H1 (cell line): ENCODE results near the gene SMARCA4. TPM values are rescaled to one million over a fixed set of nuclear protein-coding genes. Genes with fewer than 3 reads are reported as not detected.
"Not testable (repeated sequence)": the region's sequence is repeated elsewhere in the genome, so short reads cannot be mapped to it uniquely, and the experiment has no call there.

Experiments
- CTCF ChIA-PET: fragments of 300-600 bp; sonication (Branson Sonifier 250); formaldehyde crosslinking; loops from one replicate; lab custom pipeline; 2021; ENCODE audit not compliant: partially characterized antibody; lab: Charles Lee
- POLR2A ChIA-PET: fragments of 300-600 bp; sonication (Branson Sonifier 250); formaldehyde crosslinking; loops from one replicate; lab custom pipeline; 2021; ENCODE audit warnings: inconsistent platforms; ENCODE audit not compliant: partially characterized antibody; lab: Charles Lee
- DNase-seq, 2 experiments: peaks; one replicate each; pipeline versions ENCODE4 v3.0.0 to v3.0.0-alpha.2; 2010 to 2022; ENCODE audit warnings: low spot score in 2 of 2, low read depth in 1 of 2, mixed read lengths in 1 of 2
- FAIRE-seq: peaks from 2 replicates; lab custom pipeline; 2011; peaks lifted over from hg19 to GRCh38; lab: Jason Lieb, UNC
- H2AFZ ChIP-seq: 2 replicates; pipeline ENCODE4 v1.8.1; 2012; ENCODE audit warnings: low read length, inconsistent platforms
- H2AK5ac ChIP-seq: 2 replicates; pipeline ENCODE4 v1.6.1; 2013; ENCODE audit warnings: low read depth, low read length
- H2BK120ac ChIP-seq: replicated peaks from 2 replicates; pipeline ENCODE3; 2013; ENCODE audit warnings: low read depth, low read length, inconsistent platforms
- H2BK12ac ChIP-seq: 2 replicates; pipeline ENCODE4 v1.6.1; 2013; ENCODE audit warnings: low read depth, low read length
- H2BK15ac ChIP-seq: 2 replicates; pipeline ENCODE4 v1.6.1; 2013; ENCODE audit warnings: low read length
- H2BK20ac ChIP-seq: 2 replicates; pipeline ENCODE4 v1.6.1; 2013; ENCODE audit warnings: low read length
- H2BK5ac ChIP-seq: 2 replicates; pipeline ENCODE4 v1.6.1; 2013; ENCODE audit warnings: low read depth, low read length
- H3K14ac ChIP-seq: 2 replicates; pipeline ENCODE4 v1.6.1; 2013; ENCODE audit warnings: inconsistent platforms; ENCODE audit not compliant: insufficient read length
- H3K18ac ChIP-seq: 2 replicates; pipeline ENCODE4 v1.6.1; 2013; ENCODE audit warnings: low read length; ENCODE audit errors: extremely low read depth
- H3K23ac ChIP-seq: 2 replicates; pipeline ENCODE4 v1.6.1; 2013; ENCODE audit warnings: inconsistent platforms; ENCODE audit not compliant: insufficient read length
- H3K23me2 ChIP-seq: 2 replicates; pipeline ENCODE4 v1.6.1; 2013; ENCODE audit warnings: low read depth, low read length
- H3K27ac ChIP-seq: 2 replicates; pipeline ENCODE4 v1.6.1; 2011; ENCODE audit warnings: low read depth, low read length, inconsistent platforms
- H3K27me3 ChIP-seq, 4 experiments: replicated peaks in 1 of 4; 1 replicate in 1 of 4; 2 replicates in 3 of 4; pipeline versions ENCODE4 v1.6.1 to v1.8.1; 2011 to 2013; ENCODE audit warnings: low read length in 3 of 4, mild to moderate bottlenecking in 3 of 4, inconsistent platforms in 2 of 4, mixed read lengths in 2 of 4, moderate library complexity in 1 of 4; ENCODE audit not compliant: control insufficient read depth in 3 of 4, insufficient read depth in 3 of 4; ENCODE audit errors: extremely low read depth in 1 of 4
- H3K36me3 ChIP-seq, 4 experiments: 2 replicates each; pipeline versions ENCODE4 v1.6.1 to v1.8.1; 2011 to 2013; ENCODE audit warnings: mild to moderate bottlenecking in 4 of 4, low read length in 3 of 4, moderate library complexity in 2 of 4, control low read depth in 1 of 4, inconsistent platforms in 1 of 4; ENCODE audit not compliant: insufficient read depth in 4 of 4, control insufficient read depth in 2 of 4
- H3K4ac ChIP-seq: replicated peaks from 2 replicates; pipeline ENCODE3; 2013; ENCODE audit warnings: low read length, low read depth, mixed read lengths, inconsistent platforms; ENCODE audit not compliant: insufficient read length
- H3K4me1 ChIP-seq, 4 experiments: replicated peaks in 1 of 4; 1 replicate in 1 of 4; 2 replicates in 3 of 4; pipeline versions ENCODE4 v1.6.1 to v1.8.1; 2011 to 2013; ENCODE audit warnings: low read length in 3 of 4, inconsistent platforms in 2 of 4, mixed read lengths in 1 of 4; ENCODE audit not compliant: insufficient read depth in 4 of 4, control insufficient read depth in 3 of 4
- H3K4me2 ChIP-seq, 2 experiments: 2 replicates each; pipeline versions ENCODE4 v1.6.1 to v1.8.1; 2011 to 2013; ENCODE audit warnings: low read depth in 2 of 2, low read length in 2 of 2, control low read depth in 1 of 2, inconsistent platforms in 1 of 2, mild to moderate bottlenecking in 1 of 2; ENCODE audit not compliant: insufficient read depth in 1 of 2
- H3K4me3 ChIP-seq, 4 experiments: fragments of 200-600, 300-600 bp in 1 of 4; sonication (generic), shearing (Covaris generic), sonication (Bioruptor Twin) in 1 of 4; 2 replicates each; pipeline versions ENCODE4 v1.5.1 to v1.8.1; 2011 to 2016; ENCODE audit warnings: low read length in 4 of 4, low read depth in 3 of 4, control low read depth in 2 of 4, inconsistent platforms in 2 of 4, mild to moderate bottlenecking in 2 of 4, mixed read lengths in 1 of 4, moderate library complexity in 1 of 4; ENCODE audit not compliant: insufficient read depth in 2 of 4; ENCODE audit errors: extremely low read depth in 1 of 4
- H3K56ac ChIP-seq: replicated peaks from 2 replicates; pipeline ENCODE3; 2013; ENCODE audit warnings: low read depth, mild to moderate bottlenecking, mixed read lengths, low read length, inconsistent platforms; ENCODE audit not compliant: insufficient read length
- H3K79me1 ChIP-seq: 2 replicates; pipeline ENCODE4 v1.6.1; 2013; ENCODE audit warnings: low read depth, low read length, control low read depth
- H3K79me2 ChIP-seq, 2 experiments: 2 replicates each; pipeline versions ENCODE4 v1.6.1 to v1.8.1; 2012 to 2013; ENCODE audit warnings: low read length in 2 of 2, mild to moderate bottlenecking in 2 of 2, inconsistent platforms in 1 of 2; ENCODE audit not compliant: insufficient read depth in 2 of 2, control insufficient read depth in 1 of 2
- H3K9ac ChIP-seq, 4 experiments: replicated peaks in 1 of 4; 1 replicate in 1 of 4; 2 replicates in 3 of 4; pipeline versions ENCODE4 v1.6.1 to v1.8.1; 2011 to 2013; ENCODE audit warnings: low read depth in 3 of 4, low read length in 3 of 4, control low read depth in 2 of 4, mild to moderate bottlenecking in 2 of 4, moderate library complexity in 2 of 4, inconsistent platforms in 1 of 4; ENCODE audit errors: extremely low read depth in 1 of 4
- H3K9me3 ChIP-seq, 2 experiments: 2 replicates each; pipeline versions ENCODE4 v1.6.1 to v1.8.1; 2012 to 2013; ENCODE audit warnings: mild to moderate bottlenecking in 2 of 2, moderate library complexity in 2 of 2, control low read depth in 1 of 2, inconsistent platforms in 1 of 2, low read depth in 1 of 2, low read length in 1 of 2, mixed read lengths in 1 of 2; ENCODE audit not compliant: insufficient read depth in 2 of 2
- H4K20me1 ChIP-seq, 2 experiments: replicated peaks in 1 of 2; 2 replicates each; pipeline versions ENCODE3 to v1.8.1; 2011 to 2013; ENCODE audit warnings: inconsistent platforms in 2 of 2, low read length in 2 of 2, mild to moderate bottlenecking in 1 of 2; ENCODE audit not compliant: insufficient read depth in 2 of 2, control insufficient read depth in 1 of 2
- H4K5ac ChIP-seq: 2 replicates; pipeline ENCODE4 v1.6.1; 2013; ENCODE audit warnings: low read length, low read depth, mixed read lengths, inconsistent platforms; ENCODE audit not compliant: insufficient read length
- H4K8ac ChIP-seq: 2 replicates; pipeline ENCODE4 v1.8.0; 2013; ENCODE audit warnings: mild to moderate bottlenecking, moderate library complexity, low read length, inconsistent platforms; ENCODE audit not compliant: insufficient read depth; ENCODE audit errors: extremely low read depth
- H4K91ac ChIP-seq: replicated peaks from 2 replicates; pipeline ENCODE3; 2013; ENCODE audit warnings: low read length, mixed read lengths, inconsistent platforms; ENCODE audit not compliant: insufficient read length
- WGBS, 2 experiments: shearing (Covaris generic) in 1 of 2; methylation state at CpG; one replicate each; pipeline versions ENCODE4 v1.1.6 to v1.1.7; 2013 to 2015; ENCODE audit warnings: low lambda C conversion rate in 2 of 2, mixed read lengths in 2 of 2, inconsistent platforms in 1 of 2, low coverage in 1 of 2, missing lambda C conversion rate in 1 of 2; ENCODE audit not compliant: insufficient replicate concordance in 2 of 2, insufficient coverage in 1 of 2, insufficient read length in 1 of 2; ENCODE audit errors: extremely low coverage in 1 of 2, missing lambda C conversion rate in 1 of 2; 5-methylcytosine and 5-hydroxymethylcytosine counted together
- polyA plus RNA-seq, 7 experiments: library from polyadenylated mRNA; depleted of rRNA in 3 of 7; stranded (reverse) in 5 of 7; unstranded in 2 of 7; fragments of >200 nt in 5 of 7; fragments of 200-250 nt in 2 of 7; gene quantifications; 1 replicate in 5 of 7; 2 replicates in 1 of 7; 4 replicates in 1 of 7; pipeline versions ENCODE4 v1.2.1 to v1.2.3, GENCODE V29; 2011 to 2013; ENCODE audit warnings: missing spikeins in 2 of 7, mixed read lengths in 2 of 7
- total RNA-seq: library from RNA; stranded (reverse); fragmentation: NEBNext Ultra II Directional; extraction: Animal tissue kit (Norgen Biotek cat#: 25700); gene quantifications from 2 replicates; pipeline ENCODE4 v1.2.1, GENCODE V29; 2021

Gene SMARCA4
- total and polyA plus RNA-seq, 2 of the 8 experiments (the other 6 are each of a cell fraction or from before 2014, with no cell fraction given): 86.4 to 263 TPM

- H2BK20ac ChIP-seq, H4K8ac ChIP-seq, H3K27ac ChIP-seq, H3K4me1 ChIP-seq, POLR2A ChIA-PET, H3K9me3 ChIP-seq, H4K91ac ChIP-seq, H2AK5ac ChIP-seq, H3K79me1 ChIP-seq, H3K14ac ChIP-seq, H3K18ac ChIP-seq, H2BK12ac ChIP-seq, H3K4ac ChIP-seq, H3K56ac ChIP-seq, H2AFZ ChIP-seq, H3K23me2 ChIP-seq, H4K20me1 ChIP-seq, H2BK120ac ChIP-seq, H3K36me3 ChIP-seq, FAIRE-seq, H3K4me3 ChIP-seq, H2BK5ac ChIP-seq, H3K9ac ChIP-seq, H4K5ac ChIP-seq, H2BK15ac ChIP-seq, H3K79me2 ChIP-seq, H3K27me3 ChIP-seq, DNase-seq, H3K23ac ChIP-seq, H3K4me2 ChIP-seq: not testable (repeated sequence)
- CTCF ChIA-PET: interaction anchor here (1.3 to 9.7 kb wide), 7 partner anchors 8 to 85 kb away, joined by 3 to 110 read pairs (median 13); partner anchors contain the start of gene SMARCA4
- WGBS, 2 experiments: 87% methylated on average over 4 of the region's 4 CpGs; no CpG with 5 or more reads in 1 of the 2 experiments
These were observed 17.4 kb upstream of the SMARCA4 start for GRCh38 chr19:10943412-10943811.
